IPS-11a (cell line): ENCODE measurements around the gene KCNQ5.

Experiments
- H3K4me3 ChIP-seq: one replicate; pipeline ENCODE4 v1.5.1; 2013; ENCODE audit warnings: low read depth, low read length, control low read depth

The KCNQ5 gene

GRCh38 chr6:72739368-72739779, 117.5 kb downstream of the KCNQ5 start:
- H3K4me3 ChIP-seq, result no peak overlapping the region

GRCh38 chr6:72740135-72740534, 118.3 kb downstream of the KCNQ5 start:
- no peak overlapping the region for H3K4me3 ChIP-seq

- H3K4me3 ChIP-seq, result no peak overlapping the region
Measured at GRCh38 chr6:72741083-72741482, 119.2 kb downstream of the KCNQ5 start.

DNA sequence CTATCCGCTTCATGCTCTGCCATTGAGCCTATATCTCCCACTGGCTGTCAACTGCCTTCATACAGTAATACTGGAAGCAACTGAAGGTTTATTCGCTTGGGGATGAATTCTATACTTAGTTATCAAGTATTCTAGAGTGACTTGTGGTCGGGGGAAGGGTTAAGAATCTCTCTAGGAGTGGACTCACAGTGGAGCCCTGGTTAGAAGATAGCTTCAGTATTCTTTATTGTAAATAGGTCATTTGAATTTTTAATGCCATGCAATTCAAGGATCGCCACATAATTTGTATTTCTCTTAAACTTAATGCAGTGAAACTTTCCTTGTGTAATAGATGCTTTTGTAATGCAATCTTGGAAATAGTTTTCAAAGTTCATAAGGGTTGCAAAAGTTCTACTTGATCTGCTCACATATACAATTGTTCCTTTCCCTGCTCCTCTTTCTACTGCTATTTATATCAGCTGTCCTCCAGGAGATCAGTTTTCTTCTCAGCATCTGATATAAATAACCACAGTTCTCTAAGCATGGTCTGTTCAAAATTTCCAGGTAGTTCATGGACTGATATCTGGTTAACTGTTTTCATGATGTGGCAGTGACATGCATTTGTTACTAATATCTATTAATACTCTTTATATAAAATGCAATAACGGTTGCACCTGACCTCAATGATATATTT, 120.3 kb downstream of the KCNQ5 start:
- no peak overlapping the region for H3K4me3 ChIP-seq

GRCh38 chr6:72746276-72746675, 124.4 kb downstream of the KCNQ5 start:
- H3K4me3 ChIP-seq, result no peak overlapping the region

- no peak overlapping the region for H3K4me3 ChIP-seq
Measured at GRCh38 chr6:72748759-72749158, 126.9 kb downstream of the KCNQ5 start.

- H3K4me3 ChIP-seq, result no peak overlapping the region
Measured at GRCh38 chr6:72755752-72756151, 133.9 kb downstream of the KCNQ5 start.

DNA sequence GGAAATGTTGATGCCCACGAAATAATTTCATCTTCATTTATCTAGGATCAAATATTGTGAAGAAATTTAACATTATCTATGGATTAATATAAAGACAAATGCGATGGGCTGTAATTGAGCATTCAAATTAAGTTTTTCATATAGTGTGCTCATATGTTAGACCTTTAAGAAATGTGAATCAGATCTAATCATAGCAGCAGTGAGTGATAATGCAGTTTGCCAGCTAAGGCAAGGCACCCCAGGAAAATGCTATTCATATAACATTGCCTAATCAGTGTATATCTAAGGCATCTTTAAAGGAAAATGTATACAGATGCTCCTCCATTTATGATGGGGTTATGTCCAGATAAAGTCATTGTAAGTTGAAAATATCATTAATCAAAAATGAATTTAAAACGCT, 135.2 kb downstream of the KCNQ5 start:
- no peak overlapping the region for H3K4me3 ChIP-seq

GRCh38 chr6:72757926-72758325, 136.1 kb downstream of the KCNQ5 start:
- H3K4me3 ChIP-seq, result no peak overlapping the region

GRCh38 chr6:72758901-72759300, 137.0 kb downstream of the KCNQ5 start:
- no peak overlapping the region for H3K4me3 ChIP-seq

- no peak overlapping the region for H3K4me3 ChIP-seq
Measured at GRCh38 chr6:72760114-72760793, 138.4 kb downstream of the KCNQ5 start.

- no peak overlapping the region for H3K4me3 ChIP-seq
Measured at GRCh38 chr6:72761761-72762160, 139.9 kb downstream of the KCNQ5 start.

GRCh38 chr6:72769459-72770125, 147.7 kb downstream of the KCNQ5 start:
- H3K4me3 ChIP-seq, result no peak overlapping the region

DNA sequence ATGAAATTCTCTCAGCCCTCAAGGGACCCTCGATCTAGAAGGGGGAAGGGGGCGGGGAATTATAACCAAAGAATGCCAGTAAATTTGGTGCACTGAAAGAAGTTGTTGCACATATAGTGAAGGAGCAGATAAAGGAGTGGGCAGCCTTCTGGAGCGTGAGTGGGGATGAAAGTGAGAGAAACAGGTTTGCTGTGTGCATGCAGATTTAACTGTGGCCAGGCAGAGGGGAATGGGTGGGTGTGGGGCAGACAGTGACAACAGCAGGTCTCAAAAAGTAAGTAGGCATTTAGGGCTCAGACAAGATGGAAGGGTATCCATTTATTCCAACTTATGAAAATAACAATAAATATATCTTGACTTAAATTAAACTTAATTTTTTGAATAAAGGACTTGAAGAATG, 149.1 kb downstream of the KCNQ5 start:
- no peak overlapping the region for H3K4me3 ChIP-seq

- no peak overlapping the region for H3K4me3 ChIP-seq
Measured at GRCh38 chr6:72776456-72776855, 154.6 kb downstream of the KCNQ5 start.

GRCh38 chr6:72781624-72782023, 159.8 kb downstream of the KCNQ5 start:
- H3K4me3 ChIP-seq, result no peak overlapping the region

GRCh38 chr6:72783035-72783434, 161.2 kb downstream of the KCNQ5 start:
- H3K4me3 ChIP-seq, result no peak overlapping the region

- H3K4me3 ChIP-seq, result no peak overlapping the region
Measured at GRCh38 chr6:72783666-72784065, 161.8 kb downstream of the KCNQ5 start.

DNA sequence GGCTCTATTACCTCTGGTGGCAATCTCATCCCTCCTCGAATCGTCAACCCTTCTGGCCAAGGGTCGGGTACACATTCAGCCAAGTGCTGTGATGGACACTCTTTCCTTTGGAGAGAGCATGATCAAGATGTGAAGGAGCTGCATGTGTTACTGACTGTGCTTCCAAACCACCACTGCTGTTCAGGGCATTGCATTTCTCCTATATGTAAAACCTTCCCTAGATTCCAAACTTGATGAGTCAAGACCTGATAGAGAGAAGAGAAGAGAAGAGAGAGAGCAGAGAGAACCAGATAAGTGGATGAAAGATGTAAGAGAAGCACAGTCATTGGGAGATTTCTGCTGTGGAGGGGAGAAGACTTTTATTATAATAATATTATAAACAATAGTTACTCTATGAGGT, 162.2 kb downstream of the KCNQ5 start:
- H3K4me3 ChIP-seq, result no peak overlapping the region

GRCh38 chr6:72784581-72784980, 162.7 kb downstream of the KCNQ5 start:
- H3K4me3 ChIP-seq, result no peak overlapping the region

DNA sequence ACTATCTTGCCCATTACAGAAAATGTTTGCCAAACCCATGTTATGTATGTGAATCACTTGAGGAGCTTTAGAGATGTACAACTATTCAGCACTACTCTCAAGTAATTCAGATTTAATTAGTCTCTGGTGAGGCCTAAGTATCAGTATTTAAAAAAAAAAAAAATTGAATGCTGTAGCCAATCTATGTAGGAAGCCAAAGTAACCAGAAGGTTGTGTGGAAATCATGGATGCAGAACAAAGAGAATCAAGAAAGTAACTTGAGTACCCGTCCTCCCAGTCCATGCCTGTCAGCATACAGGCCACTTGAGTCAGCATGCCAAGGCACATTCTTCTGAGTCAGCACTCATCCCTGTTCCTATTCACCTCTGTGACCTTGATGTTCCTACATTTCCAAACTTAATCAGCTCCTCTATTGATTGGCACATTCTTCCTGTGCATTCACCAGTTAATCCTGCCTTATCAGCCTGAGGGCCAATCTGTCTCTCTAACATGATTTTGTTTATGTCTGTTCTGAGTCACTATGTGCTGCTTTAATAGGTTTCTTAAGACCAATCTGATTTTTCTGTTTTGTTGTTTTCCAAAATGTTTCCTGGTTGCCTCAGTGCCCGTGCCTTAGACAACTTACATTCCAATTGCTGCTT, 165.6 kb downstream of the KCNQ5 start:
- no peak overlapping the region for H3K4me3 ChIP-seq

DNA sequence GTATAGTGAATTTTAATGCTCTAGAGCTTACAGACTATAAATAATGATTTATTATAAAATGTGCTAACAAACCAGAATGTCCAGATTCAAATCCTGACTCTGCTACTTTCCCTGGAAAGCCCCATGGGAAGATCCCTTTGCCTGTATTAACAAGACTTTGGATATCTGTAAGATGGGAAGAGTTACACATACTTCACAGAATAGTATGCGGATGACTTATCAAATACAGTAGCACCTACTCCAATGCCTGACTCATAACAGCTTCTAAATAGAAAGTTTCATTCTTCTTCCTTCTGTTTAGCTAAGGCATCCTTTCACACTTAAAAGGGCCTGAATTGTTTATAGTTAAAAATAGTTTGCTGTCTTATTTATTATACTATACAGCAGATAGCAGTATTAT, 166.3 kb downstream of the KCNQ5 start:
- H3K4me3 ChIP-seq, result no peak overlapping the region
